H9 (cell line): ENCODE measurements around the gene CRY1. TPM values are rescaled to one million over a fixed set of nuclear protein-coding genes. Genes with fewer than 3 reads are reported as not detected.

Source experiments
- DNase-seq: peaks from one replicate; pipeline ENCODE4 v3.0.0-alpha.2; 2017
- H2AFZ ChIP-seq: one replicate; pipeline ENCODE4 v1.6.1; 2013; ENCODE audit warnings: mild to moderate bottlenecking, low read length, control low read depth, moderate library complexity
- H2AK5ac ChIP-seq: 2 replicates; pipeline ENCODE4 v1.6.1; 2013; ENCODE audit warnings: low read length, control low read depth, mixed read lengths; ENCODE audit not compliant: insufficient read length
- H2BK120ac ChIP-seq: one replicate; pipeline ENCODE4 v1.6.1; 2013; ENCODE audit warnings: low read depth, mild to moderate bottlenecking, low read length, control low read depth, inconsistent platforms; ENCODE audit not compliant: poor library complexity, severe bottlenecking
- H2BK12ac ChIP-seq: 2 replicates; pipeline ENCODE4 v1.6.1; 2013; ENCODE audit warnings: low read length, control low read depth, mixed read lengths, low read depth; ENCODE audit not compliant: insufficient read length
- H2BK15ac ChIP-seq: 2 replicates; pipeline ENCODE4 v1.6.1; 2013; ENCODE audit warnings: low read depth, low read length, control low read depth
- H2BK20ac ChIP-seq: one replicate; pipeline ENCODE4 v1.6.1; 2013; ENCODE audit warnings: low read depth, mild to moderate bottlenecking, low read length, control low read depth, inconsistent platforms; ENCODE audit not compliant: poor library complexity, severe bottlenecking
- H2BK5ac ChIP-seq: 2 replicates; pipeline ENCODE4 v1.6.1; 2013; ENCODE audit warnings: low read length, control low read depth, mixed read lengths; ENCODE audit not compliant: insufficient read length
- H3K14ac ChIP-seq: 2 replicates; pipeline ENCODE4 v1.6.1; 2013; ENCODE audit warnings: low read length, control low read depth; ENCODE audit not compliant: insufficient read depth
- H3K18ac ChIP-seq: 2 replicates; pipeline ENCODE4 v1.6.1; 2013; ENCODE audit warnings: low read depth, mild to moderate bottlenecking, mixed read lengths, low read length, control low read depth; ENCODE audit not compliant: insufficient read length
- H3K23ac ChIP-seq: 2 replicates; pipeline ENCODE4 v1.6.1; 2013; ENCODE audit warnings: low read length, control low read depth, mixed read lengths, low read depth; ENCODE audit not compliant: insufficient read length
- H3K23me2 ChIP-seq: 2 replicates; pipeline ENCODE4 v1.6.1; 2013; ENCODE audit warnings: low read depth, mild to moderate bottlenecking, mixed read lengths, low read length, control low read depth; ENCODE audit not compliant: insufficient read length, poor library complexity, severe bottlenecking
- H3K27ac ChIP-seq: 2 replicates; pipeline ENCODE4 v1.5.1; 2013; ENCODE audit warnings: low read length, control low read depth, mixed read lengths, low read depth; ENCODE audit not compliant: insufficient read length
- H3K27me3 ChIP-seq: 2 replicates; pipeline ENCODE4 v1.6.1; 2013; ENCODE audit warnings: low read length, control low read depth, inconsistent platforms; ENCODE audit not compliant: insufficient read depth
- H3K4ac ChIP-seq: 2 replicates; pipeline ENCODE4 v1.6.1; 2013; ENCODE audit warnings: low read depth, mild to moderate bottlenecking, control low read depth, inconsistent platforms, low read length, moderate library complexity
- H3K4me1 ChIP-seq: 2 replicates; pipeline ENCODE4 v1.6.1; 2013; ENCODE audit warnings: low read length, control low read depth, inconsistent platforms; ENCODE audit not compliant: insufficient read depth
- H3K4me2 ChIP-seq: 2 replicates; pipeline ENCODE4 v1.6.1; 2013; ENCODE audit warnings: low read length, control low read depth, mixed read lengths; ENCODE audit not compliant: insufficient read length, insufficient read depth
- H3K56ac ChIP-seq: 2 replicates; pipeline ENCODE4 v1.6.1; 2013; ENCODE audit warnings: low read depth, mild to moderate bottlenecking, mixed read lengths, low read length, control low read depth; ENCODE audit not compliant: insufficient read length
- H3K79me1 ChIP-seq: 2 replicates; pipeline ENCODE4 v1.6.1; 2013; ENCODE audit warnings: low read depth, mild to moderate bottlenecking, moderate library complexity, low read length, control low read depth, inconsistent platforms; ENCODE audit not compliant: insufficient read depth, poor library complexity, severe bottlenecking
- H3K79me2 ChIP-seq: 2 replicates; pipeline ENCODE4 v1.6.1; 2013; ENCODE audit warnings: low read length, control low read depth, inconsistent platforms; ENCODE audit not compliant: insufficient read depth
- H3K9ac ChIP-seq: 2 replicates; pipeline ENCODE4 v1.6.1; 2013; ENCODE audit warnings: low read length, control low read depth, mixed read lengths; ENCODE audit not compliant: insufficient read length; ENCODE audit errors: extremely low read depth
- H3K9me3 ChIP-seq: one replicate; pipeline ENCODE4 v1.6.1; 2013; ENCODE audit warnings: low read depth, low read length, inconsistent platforms; ENCODE audit not compliant: control insufficient read depth
- H3T11ph ChIP-seq: one replicate; pipeline ENCODE4 v1.6.1; 2013; ENCODE audit warnings: mild to moderate bottlenecking, low read length, control low read depth, inconsistent platforms
- H4K20me1 ChIP-seq: one replicate; pipeline ENCODE4 v1.6.1; 2013; ENCODE audit not compliant: control insufficient read depth, insufficient read length, insufficient read depth
- H4K5ac ChIP-seq: 2 replicates; pipeline ENCODE4 v1.6.1; 2013; ENCODE audit warnings: low read depth, mild to moderate bottlenecking, mixed read lengths, low read length, control low read depth; ENCODE audit not compliant: insufficient read length
- H4K8ac ChIP-seq: replicated peaks from 2 replicates; pipeline ENCODE4 v1.6.1; 2013; ENCODE audit warnings: low read length, control low read depth, mixed read lengths, low read depth; ENCODE audit not compliant: insufficient read length
- H4K91ac ChIP-seq: 2 replicates; pipeline ENCODE4 v1.6.1; 2013; ENCODE audit warnings: low read depth, mild to moderate bottlenecking, moderate library complexity, mixed read lengths, low read length, control low read depth; ENCODE audit not compliant: insufficient read length
- H3K27ac Mint-ChIP-seq, 3 experiments: 2 replicates in 2 of 3; 3 replicates in 1 of 3; pipeline ENCODE4 v1.8.0; 2020 to 2021; ENCODE audit warnings: mixed read lengths in 3 of 3, mild to moderate bottlenecking in 1 of 3, moderate library complexity in 1 of 3
- H3K27me3 Mint-ChIP-seq: 2 replicates; pipeline ENCODE4 v1.8.0; 2021; ENCODE audit warnings: low read depth, mild to moderate bottlenecking, moderate library complexity, mixed read lengths
- H3K36me3 Mint-ChIP-seq, 3 experiments: 2 replicates in 2 of 3; 3 replicates in 1 of 3; pipeline ENCODE4 v1.8.0; 2020 to 2021; ENCODE audit warnings: low read depth in 3 of 3, mixed read lengths in 3 of 3; ENCODE audit not compliant: insufficient read depth in 1 of 3
- H3K4me1 Mint-ChIP-seq, 2 experiments: 2 replicates each; pipeline ENCODE4 v1.8.0; 2020; ENCODE audit warnings: mixed read lengths in 2 of 2
- H3K4me3 Mint-ChIP-seq, 2 experiments: 2 replicates in 1 of 2; 3 replicates in 1 of 2; pipeline ENCODE4 v1.8.0; 2020 to 2021; ENCODE audit warnings: mild to moderate bottlenecking in 2 of 2, mixed read lengths in 2 of 2, moderate library complexity in 1 of 2
- H3K9me3 Mint-ChIP-seq, 2 experiments: 2 replicates in 1 of 2; 3 replicates in 1 of 2; pipeline ENCODE4 v1.8.0; 2020; ENCODE audit warnings: mild to moderate bottlenecking in 2 of 2, mixed read lengths in 2 of 2, moderate library complexity in 1 of 2
- WGBS: extraction: QIAGEN DNeasy Blood & Tissue Kit; methylation state at CpG from one replicate; pipeline ENCODE4 v1.1.7; 2013; ENCODE audit warnings: missing lambda C conversion rate, low lambda C conversion rate, mixed read lengths; ENCODE audit not compliant: insufficient read length; ENCODE audit errors: extremely low coverage; 5-methylcytosine and 5-hydroxymethylcytosine counted together
- total RNA-seq: library from RNA; stranded (reverse); gene quantifications from 2 replicates; pipeline ENCODE4 v1.2.1, GENCODE V29; 2021
- TF ChIP-seq, protein P1 (sequence below): fragments of 200-600 bp; sonication (generic); conservative IDR thresholded peaks from 3 replicates; pipeline ENCODE4 v1.8.0; 2021; ENCODE audit warnings: antibody characterized with exemption, mild to moderate bottlenecking

Gene CRY1
- total RNA-seq, 1 experiment from 2014 or later, result 23.5 TPM

DNA sequence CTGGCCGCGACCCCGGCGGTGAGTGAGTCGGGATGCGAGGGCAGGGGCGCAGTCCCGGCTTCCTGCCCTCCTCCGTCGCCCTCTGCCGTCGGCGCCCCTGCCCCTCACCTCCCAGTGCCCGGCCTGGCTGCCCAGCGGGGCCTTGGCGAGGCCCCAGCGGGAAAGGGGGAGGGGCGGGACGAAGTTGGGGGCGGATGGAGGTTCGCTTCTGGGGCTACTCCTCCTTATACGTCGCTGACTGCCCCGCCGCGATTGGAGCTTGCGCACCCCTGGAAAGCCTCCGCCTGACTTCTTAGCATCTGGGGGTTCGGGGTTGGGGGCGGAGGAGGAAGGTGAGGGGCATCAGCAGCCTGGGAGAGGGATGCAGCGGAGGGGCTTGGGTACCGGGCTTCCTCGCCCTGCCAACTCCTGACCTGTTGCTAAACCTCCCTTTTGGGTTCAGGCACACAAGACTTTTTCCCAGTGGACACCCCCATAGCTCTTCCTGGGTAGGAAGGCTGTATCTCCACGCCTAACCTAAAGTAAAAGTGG, 137.2 kb downstream of the CRY1 start:
- H3K56ac ChIP-seq, result no peak overlapping the region
- no peak overlapping the region for H2BK120ac ChIP-seq
- H3K4ac ChIP-seq, result no peak overlapping the region
- Mint-ChIP-seq H3K4me3 (peak overlapping the region; percentile 88 to 98), H3K9me3 (no peaks in the 10 kb centered on the region; a peak in 1 of 5 replicates), H3K27me3 (peaks cover 29% of the 10 kb centered on the region), H3K4me1 (peaks cover 13% of the 10 kb centered on the region in 2 experiments), H3K27ac (no peak overlapping the region; a peak in 1 of 7 replicates), H3K36me3 (no peaks in the 10 kb centered on the region; a peak in 1 of 7 replicates)
- H3K23me2 ChIP-seq, result peaks cover 10% of the 10 kb centered on the region
- no peak overlapping the region for H4K8ac ChIP-seq
- H3K27ac ChIP-seq, result no peak overlapping the region
- 0 out of 2 replicates have a peak, but pooled peaks cover 2% of the 10 kb centered on the region for H3K79me2 ChIP-seq
- H4K20me1 ChIP-seq, result no peaks in the 10 kb centered on the region
- H2BK12ac ChIP-seq, result no peak overlapping the region
- H3T11ph ChIP-seq, result no peak overlapping the region
- no peaks in the 10 kb centered on the region for H3K79me1 ChIP-seq
- H3K23ac ChIP-seq, result no peak overlapping the region
- H3K4me1 ChIP-seq, result no peaks in the 10 kb centered on the region
- peak overlapping the region; percentile 7; the same call in 1 of the 2 replicates for H3K14ac ChIP-seq
- peak overlapping the region; percentile 96 for H3K4me2 ChIP-seq
- no peak overlapping the region for H2BK15ac ChIP-seq
- WGBS, result no CpG with 5 or more reads among the region's 34 CpGs
- no peak overlapping the region for H4K91ac ChIP-seq
- no peak overlapping the region for H2BK20ac ChIP-seq
- no peaks in the 10 kb centered on the region; the same call in 1 of the 2 replicates for H3K27me3 ChIP-seq
- TF ChIP-seq, protein P1, sequence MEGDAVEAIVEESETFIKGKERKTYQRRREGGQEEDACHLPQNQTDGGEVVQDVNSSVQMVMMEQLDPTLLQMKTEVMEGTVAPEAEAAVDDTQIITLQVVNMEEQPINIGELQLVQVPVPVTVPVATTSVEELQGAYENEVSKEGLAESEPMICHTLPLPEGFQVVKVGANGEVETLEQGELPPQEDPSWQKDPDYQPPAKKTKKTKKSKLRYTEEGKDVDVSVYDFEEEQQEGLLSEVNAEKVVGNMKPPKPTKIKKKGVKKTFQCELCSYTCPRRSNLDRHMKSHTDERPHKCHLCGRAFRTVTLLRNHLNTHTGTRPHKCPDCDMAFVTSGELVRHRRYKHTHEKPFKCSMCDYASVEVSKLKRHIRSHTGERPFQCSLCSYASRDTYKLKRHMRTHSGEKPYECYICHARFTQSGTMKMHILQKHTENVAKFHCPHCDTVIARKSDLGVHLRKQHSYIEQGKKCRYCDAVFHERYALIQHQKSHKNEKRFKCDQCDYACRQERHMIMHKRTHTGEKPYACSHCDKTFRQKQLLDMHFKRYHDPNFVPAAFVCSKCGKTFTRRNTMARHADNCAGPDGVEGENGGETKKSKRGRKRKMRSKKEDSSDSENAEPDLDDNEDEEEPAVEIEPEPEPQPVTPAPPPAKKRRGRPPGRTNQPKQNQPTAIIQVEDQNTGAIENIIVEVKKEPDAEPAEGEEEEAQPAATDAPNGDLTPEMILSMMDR, result peak; percentile 50
- H3K9me3 ChIP-seq, result no peaks in the 10 kb centered on the region
- no peak overlapping the region for H2AK5ac ChIP-seq
- peak; percentile 84 for DNase-seq
- H3K18ac ChIP-seq, result no peak overlapping the region
- no peak overlapping the region for H4K5ac ChIP-seq
- no peak overlapping the region for H2AFZ ChIP-seq
- H3K9ac ChIP-seq, result peak overlapping the region; percentile 54
- H2BK5ac ChIP-seq, result no peak overlapping the region
